M059J (cell line): ENCODE data around the gene MIGA1. TPM values are rescaled to one million over a fixed set of nuclear protein-coding genes. Genes with fewer than 3 reads are reported as not detected.
"Not testable (repeated sequence)": the region's sequence is repeated elsewhere in the genome, so short reads cannot be mapped to it uniquely, and the experiment has no call there.

Experiments
- DNase-seq: peaks from one replicate; pipeline ENCODE4 v3.0.0-alpha.2; 2012; ENCODE audit warnings: low read depth
- total RNA-seq: library from RNA; depleted of rRNA; stranded (reverse); fragments of >200 nt; shearing (Covaris generic); gene quantifications from 2 replicates; pipeline ENCODE4 v1.2.3, GENCODE V29; 2014; rRNA removed

Gene MIGA1, protein sequence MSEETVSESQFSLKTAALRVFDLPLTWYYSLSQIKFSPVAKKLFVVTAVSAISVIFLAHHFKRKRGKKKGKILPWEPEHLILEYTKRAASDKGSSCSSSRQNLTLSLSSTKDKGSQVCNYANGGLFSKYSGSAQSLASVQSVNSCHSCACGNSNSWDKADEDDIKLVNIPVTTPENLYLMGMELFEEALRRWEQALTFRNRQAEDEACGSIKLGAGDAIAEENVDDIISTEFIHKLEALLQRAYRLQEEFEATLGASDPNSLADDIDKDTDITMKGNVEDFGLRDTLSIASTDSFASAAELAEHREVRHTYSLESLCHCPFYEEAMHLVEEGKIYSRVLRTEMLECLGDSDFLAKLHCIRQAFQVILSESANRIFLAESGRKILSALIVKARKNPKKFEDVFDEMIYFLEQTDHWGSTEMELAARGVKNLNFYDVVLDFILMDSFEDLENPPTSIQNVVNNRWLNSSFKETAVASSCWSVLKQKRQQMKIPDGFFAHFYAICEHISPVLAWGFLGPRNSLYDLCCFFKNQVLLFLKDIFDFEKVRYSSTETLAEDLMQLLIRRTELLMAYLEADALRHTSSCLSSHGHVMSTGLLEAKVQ
- 13.1 and 15.7 TPM in 2 replicates for total RNA-seq

DNA sequence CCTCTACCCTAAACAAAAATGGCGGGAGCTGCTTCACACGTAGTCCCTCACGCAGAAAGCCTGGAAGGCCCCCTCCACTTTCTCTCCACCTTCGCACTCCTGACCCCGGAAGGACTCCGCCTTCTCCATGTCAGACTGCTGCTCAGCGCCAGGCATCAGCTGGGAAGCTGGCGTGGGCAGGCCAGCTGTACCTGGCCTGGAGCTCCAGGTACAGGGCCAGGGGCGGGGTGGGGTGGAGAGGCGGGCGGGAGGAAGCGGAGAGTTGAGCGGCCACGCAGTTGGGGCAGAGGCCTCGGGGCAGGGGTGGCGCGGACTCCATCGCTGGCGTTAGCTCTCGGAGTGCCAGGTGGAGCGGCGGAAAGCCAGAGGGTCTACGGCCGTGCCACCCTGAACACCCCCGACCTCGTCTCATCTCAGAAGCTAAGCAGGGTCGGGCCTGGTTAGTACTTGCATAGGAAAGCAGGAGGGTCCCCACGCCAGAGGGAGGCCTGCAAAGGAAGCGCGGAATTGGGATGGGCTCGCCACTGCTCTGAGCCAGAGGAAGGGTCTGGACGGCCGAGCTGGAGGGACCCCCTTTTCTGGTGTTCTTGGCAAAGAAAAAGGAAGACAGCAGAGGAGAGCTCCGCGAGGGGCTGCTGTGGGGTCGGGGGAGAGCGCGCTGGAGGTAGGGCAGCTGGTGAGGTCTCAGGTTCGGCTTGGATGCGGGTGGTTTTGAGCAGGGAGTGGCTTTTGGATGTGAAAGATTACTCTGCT, at the start of gene MIGA1:
TSS of gene MIGA1 (plus strand) at position 121 of the 753 bp plus-strand sequence. CDS start 3,604 bp downstream, outside the sequence.
- peak; percentile 91 for DNase-seq

- no peak for DNase-seq
Observed at GRCh38 chr1:77732090-77732489, 47.4 kb upstream of the MIGA1 start.

DNA sequence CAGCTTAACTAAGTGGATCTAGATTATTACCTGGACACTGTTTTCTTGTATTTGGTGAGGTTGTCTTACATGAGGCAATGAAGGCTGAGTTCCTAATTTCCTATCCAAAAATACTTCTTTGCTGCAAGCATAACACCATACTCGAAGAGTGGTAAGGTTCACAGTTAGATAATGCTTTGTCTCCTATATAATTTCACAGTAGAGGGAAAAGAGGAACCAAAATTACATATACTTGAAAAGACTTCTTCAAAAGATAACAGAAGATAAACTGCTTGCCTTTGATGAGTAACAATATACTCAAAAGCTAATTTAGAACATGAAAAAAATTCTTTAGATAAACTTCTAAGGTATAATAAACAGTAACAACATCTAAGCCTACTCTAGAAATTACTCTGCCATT, 40.2 kb upstream of the MIGA1 start:
- no peak for DNase-seq

- DNase-seq, result no peak
Observed at GRCh38 chr1:77741316-77741715, 38.1 kb upstream of the MIGA1 start.

GRCh38 chr1:77742011-77742555, 37.4 kb upstream of the MIGA1 start:
- DNase-seq, result no peak

- no peak for DNase-seq
Observed at GRCh38 chr1:77744576-77744975, 34.9 kb upstream of the MIGA1 start.

GRCh38 chr1:77749489-77749888, 30.0 kb upstream of the MIGA1 start:
- DNase-seq, result not testable (repeated sequence)

- no peak for DNase-seq
Observed at GRCh38 chr1:77756052-77756754, 23.2 kb upstream of the MIGA1 start.

DNA sequence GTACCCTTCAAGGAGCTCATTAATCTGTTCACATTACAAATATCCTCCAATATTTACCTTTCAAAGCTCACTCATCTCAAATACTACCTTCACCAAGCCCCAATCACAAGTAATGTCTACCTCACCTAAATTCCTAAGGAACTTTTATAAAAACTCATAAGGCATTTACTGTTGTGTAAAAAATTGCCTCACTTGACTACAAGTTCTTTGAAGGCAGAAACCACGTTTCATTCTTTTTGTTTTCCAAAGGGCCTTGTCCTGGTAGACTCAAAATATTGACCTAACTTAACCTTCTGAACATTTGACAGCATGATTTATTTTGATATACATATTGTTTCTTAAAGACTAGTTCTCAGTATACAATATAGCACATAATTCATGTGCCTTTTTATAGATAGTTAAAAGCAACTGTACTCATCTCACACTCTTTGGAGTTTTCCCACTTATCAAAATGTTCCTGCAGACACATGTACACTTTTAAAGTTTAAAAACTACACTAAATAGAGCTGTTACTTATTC, 22.3 kb upstream of the MIGA1 start:
- DNase-seq, result no peak

DNA sequence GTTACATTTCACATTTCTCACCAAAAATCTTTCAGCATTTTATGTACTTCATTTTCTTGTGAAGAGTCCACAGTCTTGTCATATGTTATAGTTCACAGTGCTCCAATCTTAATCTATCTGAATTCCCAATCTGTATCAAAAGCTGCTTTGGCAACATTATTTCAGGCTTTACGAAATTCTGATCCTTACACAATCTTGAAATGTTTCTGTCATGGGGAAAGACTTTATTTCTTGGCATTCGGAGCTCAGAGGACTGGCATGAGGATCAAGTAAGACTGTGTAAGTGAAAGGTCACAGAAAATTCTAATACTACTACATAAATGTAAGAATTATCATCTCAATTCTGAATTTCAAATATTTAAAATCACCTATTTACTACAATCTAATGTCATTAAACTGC, 21.8 kb upstream of the MIGA1 start:
- DNase-seq, result no peak

GRCh38 chr1:77759071-77760028, 20.1 kb upstream of the MIGA1 start, which contains the start of gene USP33:
USP33 (minus strand) TSS chr1:77759852; CDS start chr1:77741697, 18,155 bp downstream.
- DNase-seq, result peak; percentile 85

DNA sequence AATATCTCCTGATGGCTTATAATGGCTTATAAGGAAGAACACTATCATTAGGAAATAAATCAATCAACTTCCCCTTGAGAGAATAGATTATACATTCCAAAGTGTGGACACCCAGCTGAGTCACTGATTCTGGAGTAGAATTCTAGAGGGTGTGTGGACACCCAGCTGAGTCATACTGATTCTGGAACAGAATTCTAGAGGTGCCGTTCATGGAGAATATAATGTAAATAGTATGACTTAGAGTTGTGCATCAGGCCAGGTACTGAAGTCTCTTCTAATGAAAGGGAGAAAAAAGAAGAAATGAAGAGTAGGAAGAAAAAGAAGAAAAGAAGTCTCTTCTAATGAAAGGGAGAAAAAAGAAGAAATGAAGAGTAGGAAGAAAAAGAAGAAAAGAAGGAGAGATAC, 17.4 kb upstream of the MIGA1 start:
- DNase-seq, result peak; percentile 74

GRCh38 chr1:77768006-77768405, 11.4 kb upstream of the MIGA1 start:
- DNase-seq, result no peak

GRCh38 chr1:77776007-77776700, 3.3 kb upstream of the MIGA1 start:
- no peak for DNase-seq

GRCh38 chr1:77781683-77782082, 2.2 kb downstream of the MIGA1 start:
- DNase-seq, result no peak

DNA sequence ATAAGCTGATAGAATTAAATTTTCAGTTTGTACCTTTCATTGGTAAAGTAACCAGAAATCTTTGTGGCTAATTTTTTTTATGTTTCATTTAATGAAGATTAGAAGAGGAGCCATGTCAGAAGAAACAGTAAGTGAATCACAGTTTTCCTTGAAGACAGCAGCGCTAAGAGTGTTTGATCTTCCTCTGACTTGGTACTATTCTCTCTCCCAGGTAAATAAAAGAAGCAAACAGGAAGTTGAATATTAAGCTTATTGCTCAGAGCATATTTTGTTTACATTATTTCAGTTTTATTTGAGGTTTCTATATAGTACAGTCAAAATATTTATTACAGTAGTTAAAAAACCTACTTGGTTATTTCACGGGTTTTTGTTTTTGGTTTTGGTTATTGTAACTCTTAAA, 3.7 kb downstream of the MIGA1 start:
- DNase-seq, result peak; percentile 3

DNA sequence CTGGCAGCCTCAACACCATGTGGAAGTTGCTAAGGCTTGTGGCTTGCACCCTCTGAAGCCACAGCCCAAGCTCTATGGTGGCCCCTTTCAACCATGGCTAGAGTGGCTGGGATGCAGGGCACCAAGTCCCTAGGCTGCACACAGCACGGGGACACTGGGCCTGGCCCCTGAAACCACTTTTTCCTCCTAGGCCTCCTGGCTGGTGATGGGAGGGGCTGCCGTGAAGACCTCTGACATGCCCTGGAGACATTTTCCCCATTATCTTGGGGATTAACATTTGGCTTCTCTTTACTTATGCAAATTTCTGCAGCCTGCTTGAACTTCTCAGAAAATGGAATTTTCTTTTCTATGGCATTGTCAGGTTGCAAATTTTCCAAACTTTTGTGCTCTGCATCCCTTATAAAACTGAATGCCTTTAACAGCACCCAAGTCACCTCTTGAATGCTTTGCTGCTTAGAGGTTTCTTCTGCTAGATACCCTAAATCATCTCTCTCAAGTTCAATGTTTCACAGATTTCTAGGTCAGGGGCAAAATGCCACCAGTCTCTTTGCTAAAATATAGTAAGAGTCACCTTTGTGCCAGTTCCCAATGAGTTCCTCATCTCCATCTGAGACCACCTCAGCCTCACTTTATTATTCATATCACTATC, 6.8 kb downstream of the MIGA1 start:
- not testable (repeated sequence) for DNase-seq

DNA sequence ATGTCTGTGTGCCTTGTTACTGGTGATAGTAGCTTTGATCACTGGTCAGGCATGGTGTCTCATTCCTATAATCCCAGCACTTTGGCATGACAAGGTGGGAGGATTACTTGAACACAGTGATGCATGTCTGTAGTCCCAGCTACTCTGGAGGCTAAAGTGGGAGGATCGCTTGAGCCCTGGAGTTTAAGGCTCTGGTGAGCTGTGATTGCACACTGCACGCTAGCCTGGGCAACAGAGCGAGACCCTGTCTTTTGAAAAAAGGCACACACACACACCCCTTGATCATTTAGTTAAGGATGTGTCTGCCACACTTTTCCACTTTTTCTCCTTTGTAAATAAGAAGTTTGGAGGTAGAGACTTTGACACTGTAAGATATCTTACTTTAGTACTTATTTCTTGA, 15.1 kb downstream of the MIGA1 start:
- no peak for DNase-seq
